IPS-18c (cell line): Measurements from ENCODE around the gene COX10.
"Not testable (repeated sequence)": the region's sequence is repeated elsewhere in the genome, so short reads cannot be mapped to it uniquely, and the experiment has no call there.

Experiments
- H3K4me3 ChIP-seq: 2 replicates; pipeline ENCODE4 v1.7.0; 2013; ENCODE audit warnings: low read depth, mild to moderate bottlenecking, low read length, moderate library complexity; ENCODE audit not compliant: insufficient read depth
- H3K9me3 ChIP-seq: one replicate; pipeline ENCODE4 v1.6.1; 2013; ENCODE audit warnings: mild to moderate bottlenecking, low read length, moderate library complexity; ENCODE audit not compliant: control insufficient read depth, insufficient read depth

The COX10 gene

GRCh38 chr17:14190774-14191173, 121.5 kb downstream of the COX10 start:
- not testable (repeated sequence) for H3K4me3 ChIP-seq

GRCh38 chr17:14191469-14191868, 122.2 kb downstream of the COX10 start:
- H3K4me3 ChIP-seq, H3K9me3 ChIP-seq: not testable (repeated sequence)

More at GRCh38 chr17:14190774-14191173, 121.5 kb downstream of the COX10 start:
- not testable (repeated sequence) for H3K9me3 ChIP-seq

DNA sequence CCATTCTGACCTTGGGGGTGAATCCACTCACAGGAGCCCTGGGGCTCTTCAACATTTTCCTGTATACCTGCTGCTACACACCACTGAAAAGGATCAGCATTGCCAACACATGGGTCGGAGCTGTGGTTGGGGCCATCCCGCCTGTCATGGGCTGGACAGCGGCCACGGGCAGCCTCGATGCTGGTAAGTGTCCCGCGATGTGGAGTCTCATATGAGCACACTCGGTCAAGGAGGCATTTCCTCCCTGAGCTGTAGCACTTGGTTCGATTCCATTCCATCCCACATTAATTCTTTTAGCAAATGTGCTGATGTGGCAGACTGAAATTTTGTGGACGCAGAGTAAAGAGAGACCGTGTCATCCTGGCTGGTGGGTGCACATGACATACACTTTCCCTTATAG, 122.7 kb downstream of the COX10 start:
- not testable (repeated sequence) for H3K9me3 ChIP-seq, H3K4me3 ChIP-seq

DNA sequence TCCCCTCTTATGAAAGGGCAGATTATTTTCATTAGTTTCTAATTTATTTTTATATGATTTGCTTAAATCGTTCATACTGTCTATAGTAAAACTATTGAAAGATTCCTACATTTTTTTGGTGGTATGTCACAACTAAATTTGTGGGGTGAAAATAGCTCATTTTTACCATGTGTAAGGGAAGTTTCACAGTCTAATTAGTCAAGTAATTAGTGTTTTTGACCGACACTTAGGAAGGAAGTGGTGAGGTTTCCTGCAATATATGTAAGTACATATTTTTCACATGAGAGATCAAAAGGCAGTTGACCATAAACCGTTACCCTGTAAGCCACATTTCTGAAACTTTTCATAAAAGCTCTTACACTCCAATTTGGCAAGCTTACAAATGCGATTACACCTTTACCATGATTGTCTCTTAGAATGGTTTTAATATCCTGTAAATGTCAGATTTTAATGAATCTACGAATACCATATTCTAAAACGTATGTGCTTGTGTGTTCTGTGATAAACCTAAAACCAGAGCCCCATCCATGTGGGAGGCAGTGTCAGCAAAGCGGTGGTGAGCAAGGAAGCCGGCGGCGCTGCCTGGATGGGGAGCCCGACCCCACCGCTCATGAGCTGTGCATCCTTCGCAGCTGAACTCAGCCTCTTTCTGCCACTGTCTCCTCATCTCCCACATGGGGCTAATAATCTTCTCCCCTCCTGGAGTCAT, 123.5 kb downstream of the COX10 start:
- not testable (repeated sequence) for H3K4me3 ChIP-seq, H3K9me3 ChIP-seq

DNA sequence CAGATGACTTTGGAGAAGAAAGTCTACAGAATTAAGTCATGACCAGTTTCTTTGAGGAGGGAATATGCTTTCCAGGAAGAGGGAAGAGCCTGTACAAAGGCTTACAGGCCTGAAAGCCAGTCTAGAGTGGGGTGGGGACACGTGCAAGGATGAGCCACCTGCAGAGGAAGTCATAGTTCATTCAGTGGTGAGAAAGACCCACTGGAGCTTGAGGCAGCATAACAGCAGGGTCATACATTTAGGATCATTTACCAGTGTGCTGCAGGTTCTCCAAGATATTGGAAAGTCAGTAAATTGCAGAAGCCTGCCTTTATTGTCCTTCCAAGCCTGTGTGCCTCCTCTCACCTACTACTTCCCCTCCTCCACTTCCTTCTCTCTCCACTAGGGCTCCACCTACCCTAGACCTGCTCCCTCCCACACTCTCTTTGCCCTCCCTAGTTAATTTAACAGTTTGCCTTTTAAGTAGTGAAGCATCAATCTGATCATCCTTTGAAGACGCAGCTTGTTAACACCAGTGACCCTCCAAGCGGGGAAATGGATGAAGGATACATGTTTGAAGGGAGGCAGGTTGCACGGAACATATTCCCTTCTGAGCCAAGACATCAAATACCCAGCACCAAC, 127.2 kb downstream of the COX10 start:
- Histone ChIP-seq H3K4me3 (no peak overlapping the region), H3K9me3 (no peaks in the 10 kb centered on the region)

- Histone ChIP-seq H3K9me3 (no peaks in the 10 kb centered on the region), H3K4me3 (no peak overlapping the region)
Measured at GRCh38 chr17:14197057-14197456, 127.8 kb downstream of the COX10 start.

DNA sequence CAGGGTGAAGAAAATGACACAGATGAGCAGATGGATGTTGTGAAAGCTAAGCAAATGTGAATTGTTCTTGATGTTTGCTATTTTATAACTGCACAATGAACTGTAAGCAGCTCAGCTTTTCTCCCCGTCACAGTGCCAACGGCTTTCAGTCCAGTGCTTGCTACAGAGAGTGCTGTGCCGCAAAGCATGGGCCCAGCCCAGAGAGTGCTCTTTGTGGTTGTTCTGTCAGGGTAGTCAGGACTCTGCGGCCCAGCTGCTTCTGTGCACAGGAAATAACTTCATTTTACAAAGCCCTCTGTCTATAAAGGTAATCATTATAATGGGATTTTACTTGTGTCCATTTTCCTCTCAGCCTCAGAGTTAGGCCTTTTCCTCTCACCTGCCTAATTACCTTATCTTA, 128.3 kb downstream of the COX10 start:
- Histone ChIP-seq H3K4me3 (no peak overlapping the region), H3K9me3 (no peaks in the 10 kb centered on the region)

- Histone ChIP-seq H3K4me3 (no peak overlapping the region), H3K9me3 (no peaks in the 10 kb centered on the region)
Measured at GRCh38 chr17:14198013-14198412, 128.7 kb downstream of the COX10 start.

DNA sequence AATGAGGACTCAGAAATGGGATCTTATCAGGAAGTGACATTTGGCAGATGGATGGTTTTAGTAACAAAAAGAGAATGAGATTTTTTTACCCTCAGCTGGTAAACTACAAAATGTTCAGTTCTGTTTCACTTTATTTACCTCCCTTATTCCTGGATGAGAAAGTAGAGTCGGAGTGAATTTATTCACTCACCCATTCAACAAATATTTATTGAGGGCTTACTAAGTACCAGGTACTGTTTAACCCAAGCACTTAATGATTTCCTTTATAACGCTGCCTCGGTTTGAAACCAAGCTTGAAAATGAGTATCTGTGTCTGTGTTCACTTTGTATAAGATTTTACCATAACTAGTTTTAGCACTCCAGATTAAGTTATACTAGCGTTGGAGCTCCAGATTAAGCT, 129.3 kb downstream of the COX10 start:
- no peak overlapping the region for H3K4me3 ChIP-seq
- no peaks in the 10 kb centered on the region for H3K9me3 ChIP-seq

- no peak overlapping the region for H3K4me3 ChIP-seq
- H3K9me3 ChIP-seq: no peaks in the 10 kb centered on the region
Measured at GRCh38 chr17:14199601-14200000, 130.3 kb downstream of the COX10 start.

DNA sequence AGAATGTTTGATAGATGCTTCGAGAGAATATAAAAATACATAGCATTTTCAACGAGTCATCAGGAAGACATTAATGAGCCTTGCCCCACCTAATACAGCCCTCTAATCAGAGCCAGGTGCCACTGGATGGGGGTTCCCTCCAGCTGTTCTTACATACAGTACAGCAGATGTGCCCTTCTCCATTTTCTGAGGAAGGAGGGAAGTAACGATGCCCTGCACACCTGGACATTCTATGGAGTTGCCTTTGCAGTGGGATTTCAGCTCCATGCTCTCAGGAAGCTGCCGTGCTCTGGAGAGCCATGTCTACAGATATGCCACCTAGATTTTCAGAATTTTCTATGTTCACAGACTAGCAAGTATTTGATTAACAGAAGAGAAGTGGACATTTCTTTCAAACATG, 131.1 kb downstream of the COX10 start:
- Histone ChIP-seq H3K4me3 (no peak overlapping the region), H3K9me3 (no peaks in the 10 kb centered on the region)

DNA sequence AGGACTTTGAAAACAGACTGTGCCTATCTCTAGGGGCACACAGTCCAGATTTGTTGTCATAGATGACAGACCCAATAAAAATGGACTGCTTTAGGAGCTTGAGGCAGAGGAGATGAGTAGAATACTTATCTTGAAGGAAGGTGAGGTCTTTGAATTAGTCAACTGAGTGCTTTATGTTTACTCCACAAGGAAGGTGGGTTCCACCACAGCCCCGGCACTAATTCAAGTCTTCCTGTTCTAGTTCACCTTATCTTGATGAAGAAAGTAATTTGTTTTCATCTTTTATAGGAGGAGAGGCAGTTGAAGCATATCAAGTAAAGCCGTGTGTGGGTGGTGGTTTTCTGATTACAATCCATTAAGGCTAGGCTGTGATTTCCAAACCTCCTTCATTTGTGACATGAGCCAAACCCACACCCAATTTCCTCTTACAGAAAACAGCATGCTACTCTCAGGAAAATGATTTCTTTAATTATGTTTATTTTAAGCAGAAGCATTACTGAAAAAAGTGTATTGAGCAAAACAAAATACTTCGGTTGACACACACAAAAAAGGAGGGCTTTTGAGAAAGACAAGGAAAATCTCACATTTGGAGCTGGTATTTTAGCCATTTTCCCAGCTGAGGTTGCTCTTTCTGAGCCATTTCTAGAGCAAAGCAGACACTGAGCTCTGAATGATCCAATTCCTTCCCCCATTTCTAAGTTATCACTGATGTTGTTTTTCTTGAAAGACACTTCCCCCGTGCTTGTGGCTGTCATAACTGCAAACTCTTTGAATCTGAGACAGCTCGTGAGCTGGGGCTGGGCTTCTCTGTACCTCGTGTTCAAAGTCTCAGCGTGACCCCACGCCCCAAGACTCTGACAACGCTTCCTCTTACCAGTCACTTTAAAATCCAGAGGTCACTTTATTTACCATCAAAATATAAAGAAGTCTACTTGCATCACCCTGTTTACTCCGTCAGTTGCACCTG, 132.0 kb downstream of the COX10 start:
- Histone ChIP-seq H3K4me3 (no peak overlapping the region), H3K9me3 (no peaks in the 10 kb centered on the region)

GRCh38 chr17:14201988-14202380, 132.7 kb downstream of the COX10 start:
- Histone ChIP-seq H3K4me3 (no peak overlapping the region), H3K9me3 (no peaks in the 10 kb centered on the region)

DNA sequence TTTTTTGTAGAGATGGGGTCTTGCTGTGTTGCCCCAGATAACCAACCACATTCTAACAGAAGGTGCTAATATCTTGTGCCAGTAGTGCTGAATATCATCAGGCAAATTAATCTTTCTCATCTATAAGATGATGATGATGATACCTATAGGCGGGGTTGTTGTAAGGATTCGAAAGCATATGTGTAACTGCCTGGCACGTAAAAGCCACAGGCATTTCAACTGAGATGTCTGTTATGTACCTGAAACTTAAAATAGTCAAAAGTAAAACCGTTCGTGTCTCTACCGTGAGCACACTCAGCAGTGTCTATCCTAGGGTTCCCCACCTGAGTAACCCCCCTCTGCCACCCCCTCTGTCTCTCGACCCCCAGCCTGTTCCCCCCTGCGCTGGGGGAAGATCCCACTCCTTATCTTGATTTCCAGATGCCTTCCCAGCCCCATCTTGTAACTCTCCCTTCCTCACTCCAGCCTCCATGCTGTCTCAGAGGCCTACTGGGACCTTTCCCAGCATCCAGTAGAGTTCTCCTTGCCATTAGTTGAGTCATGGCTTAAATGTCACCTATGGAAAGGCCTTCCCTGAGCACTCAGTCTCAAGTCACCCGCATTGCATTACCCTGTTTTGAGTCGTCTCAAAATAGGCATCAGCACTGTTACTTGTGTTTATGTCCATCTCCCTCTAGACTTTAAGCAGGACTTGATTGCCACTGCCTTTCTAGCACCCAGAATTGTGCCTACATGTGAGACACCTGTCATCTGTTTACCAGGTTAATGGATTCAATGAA, 133.3 kb downstream of the COX10 start:
- Histone ChIP-seq H3K4me3 (no peak overlapping the region), H3K9me3 (no peaks in the 10 kb centered on the region)

GRCh38 chr17:14203388-14203787, 134.1 kb downstream of the COX10 start:
- H3K9me3 ChIP-seq: no peaks in the 10 kb centered on the region

GRCh38 chr17:14204084-14204483, 134.8 kb downstream of the COX10 start:
- Histone ChIP-seq H3K4me3 (no peak overlapping the region), H3K9me3 (no peaks in the 10 kb centered on the region)

More at GRCh38 chr17:14203388-14203787, 134.1 kb downstream of the COX10 start:
- no peak overlapping the region for H3K4me3 ChIP-seq

- H3K9me3 ChIP-seq: no peaks in the 10 kb centered on the region
- no peak overlapping the region for H3K4me3 ChIP-seq
Measured at GRCh38 chr17:14204546-14204945, 135.2 kb downstream of the COX10 start.
